Chondrocyte (in vitro differentiated cells): ENCODE results near the gene EML6. TPM values are rescaled to one million over a fixed set of nuclear protein-coding genes. Genes with fewer than 3 reads are reported as not detected.
"Not testable (repeated sequence)": the region's sequence is repeated elsewhere in the genome, so short reads cannot be mapped to it uniquely, and the experiment has no call there.

ENCODE experiments used
- DNase-seq: peaks from one replicate; pipeline ENCODE4 v3.0.0; 2021; ENCODE audit warnings: mixed read lengths, low spot score
- H3K27ac Mint-ChIP-seq: one replicate; pipeline ENCODE4 v1.8.0; 2021; ENCODE audit warnings: mild to moderate bottlenecking, moderate library complexity, mixed read lengths; ENCODE audit not compliant: unreplicated experiment
- H3K27me3 Mint-ChIP-seq: 2 replicates; pipeline ENCODE4 v1.8.0; 2021; ENCODE audit warnings: low read depth, mixed read lengths
- H3K36me3 Mint-ChIP-seq: 2 replicates; pipeline ENCODE4 v1.8.0; 2021; ENCODE audit warnings: low read depth, mixed read lengths
- H3K4me1 Mint-ChIP-seq: 2 replicates; pipeline ENCODE4 v1.8.0; 2021; ENCODE audit warnings: low read depth, mild to moderate bottlenecking, mixed read lengths
- H3K4me3 Mint-ChIP-seq: one replicate; pipeline ENCODE4 v1.8.0; 2021; ENCODE audit warnings: mild to moderate bottlenecking, moderate library complexity, mixed read lengths; ENCODE audit not compliant: unreplicated experiment
- H3K9me3 Mint-ChIP-seq: 2 replicates; pipeline ENCODE4 v1.8.0; 2021; ENCODE audit warnings: low read depth, mixed read lengths
- CTCF ChIP-seq: fragments of 200-600 bp; sonication (generic); IDR thresholded peaks from 2 replicates; pipeline ENCODE4 v1.5.0; 2021; ENCODE audit warnings: antibody characterized with exemption, mild to moderate bottlenecking, moderate library complexity
- total RNA-seq: library from RNA; stranded (reverse); gene quantifications from 3 replicates; pipeline ENCODE4 v1.2.1, GENCODE V29; 2021

The EML6 gene
- total RNA-seq, 1 donor from 2014 or later: 1.1 TPM

- H3K27me3 Mint-ChIP-seq: no peaks in the 10 kb centered on the region
- no peak for TF ChIP-seq CTCF
- no peaks in the 10 kb centered on the region for H3K9me3 Mint-ChIP-seq
- no peak overlapping the region for H3K27ac Mint-ChIP-seq
- no peak overlapping the region for H3K4me3 Mint-ChIP-seq
- DNase-seq: no peak
- H3K4me1 Mint-ChIP-seq: no peaks in the 10 kb centered on the region
- no peaks in the 10 kb centered on the region for H3K36me3 Mint-ChIP-seq
Measured at GRCh38 chr2:54687595-54688152, 35.8 kb upstream of the EML6 start.

- Mint-ChIP-seq H3K9me3 (no peaks in the 10 kb centered on the region), H3K4me1 (no peaks in the 10 kb centered on the region), H3K27ac (no peak overlapping the region), H3K4me3 (no peak overlapping the region), H3K27me3 (no peaks in the 10 kb centered on the region), H3K36me3 (no peaks in the 10 kb centered on the region)
- TF ChIP-seq CTCF: no peak
- no peak for DNase-seq
Measured at GRCh38 chr2:54691445-54692135, 31.9 kb upstream of the EML6 start.

- Mint-ChIP-seq H3K9me3 (no peaks in the 10 kb centered on the region), H3K4me1 (no peaks in the 10 kb centered on the region), H3K27me3 (no peaks in the 10 kb centered on the region), H3K36me3 (no peaks in the 10 kb centered on the region), H3K27ac (no peak overlapping the region), H3K4me3 (no peak overlapping the region)
- DNase-seq: no peak
- TF ChIP-seq CTCF: no peak
Measured at GRCh38 chr2:54692556-54692955, 30.9 kb upstream of the EML6 start.

GRCh38 chr2:54695378-54695777 is 28.1 kb upstream of the EML6 start:
- Mint-ChIP-seq H3K4me3 (no peak overlapping the region), H3K27ac (no peak overlapping the region), H3K4me1 (no peaks in the 10 kb centered on the region), H3K36me3 (no peaks in the 10 kb centered on the region), H3K9me3 (no peaks in the 10 kb centered on the region), H3K27me3 (no peaks in the 10 kb centered on the region)
- no peak for TF ChIP-seq CTCF
- no peak for DNase-seq

GRCh38 chr2:54697934-54698333 is 25.5 kb upstream of the EML6 start:
- TF ChIP-seq CTCF: no peak
- Mint-ChIP-seq H3K4me3 (no peak overlapping the region), H3K27me3 (no peaks in the 10 kb centered on the region), H3K36me3 (no peaks in the 10 kb centered on the region), H3K9me3 (peaks cover 7% of the 10 kb centered on the region), H3K4me1 (no peaks in the 10 kb centered on the region), H3K27ac (no peak overlapping the region)
- no peak for DNase-seq

- not testable (repeated sequence) for H3K27ac Mint-ChIP-seq, H3K9me3 Mint-ChIP-seq, H3K36me3 Mint-ChIP-seq, H3K27me3 Mint-ChIP-seq, DNase-seq, H3K4me3 Mint-ChIP-seq, H3K4me1 Mint-ChIP-seq
Measured at GRCh38 chr2:54698926-54699325, 24.5 kb upstream of the EML6 start.
